Sigmoid colon (tissue), 7 donors: Measurements from ENCODE around the gene ALOX12B. TPM values are rescaled to one million over a fixed set of nuclear protein-coding genes. Genes with fewer than 3 reads are reported as not detected.

ENCODE experiments used
- DNase-seq: peaks from one replicate; pipeline ENCODE4 v3.0.0-alpha.2; 2019
- H3K27ac ChIP-seq, 4 donors: fragments of 200-600 bp; sonication (generic); one replicate each; pipeline ENCODE4 v1.5.1; 2016 to 2019; ENCODE audit warnings: mild to moderate bottlenecking in 1 of 4
- H3K27me3 ChIP-seq, 3 donors: fragments of 200-600 bp; sonication (generic); one replicate each; pipeline ENCODE4 v1.5.1; 2019; ENCODE audit warnings: mild to moderate bottlenecking in 1 of 3
- H3K36me3 ChIP-seq, 4 donors: fragments of 200-600 bp; sonication (generic); one replicate each; pipeline ENCODE4 v1.5.1; 2016 to 2019
- H3K4me1 ChIP-seq, 4 donors: fragments of 200-600 bp; sonication (generic); one replicate each; pipeline ENCODE4 v1.5.1; 2017 to 2019
- H3K4me3 ChIP-seq, 4 donors: fragments of 200-600 bp; sonication (generic); one replicate each; pipeline ENCODE4 v1.5.1; 2017 to 2019; ENCODE audit warnings: mild to moderate bottlenecking in 2 of 4, moderate library complexity in 1 of 4
- H3K9me3 ChIP-seq, 4 donors: fragments of 200-600 bp in 3 of 4; sonication (generic) in 3 of 4; one replicate each; pipeline versions ENCODE4 v1.5.1 to v1.6.1; 2013 to 2019
- CTCF ChIP-seq, 4 experiments: fragments of 450-650 bp in 3 of 4; fragments of 200-600 bp in 1 of 4; IDR thresholded peaks; one replicate each; pipeline ENCODE4 v1.5.1; 2016 to 2019; ENCODE audit warnings: antibody characterized with exemption in 4 of 4, mild to moderate bottlenecking in 3 of 4, moderate library complexity in 2 of 4
- EP300 ChIP-seq, 4 donors: sonication (generic); formaldehyde crosslinking; IDR thresholded peaks; one replicate each; pipeline ENCODE4 v1.6.1; 2017; ENCODE audit warnings: antibody characterized with exemption in 4 of 4
- POLR2A ChIP-seq, 2 donors: fragments of 450-650 bp; IDR thresholded peaks; one replicate each; pipeline ENCODE4 v1.6.1; 2016; ENCODE audit warnings: antibody characterized with exemption in 2 of 2, mild to moderate bottlenecking in 2 of 2, moderate library complexity in 2 of 2
- POLR2AphosphoS5 ChIP-seq, 4 donors: sonication (generic); formaldehyde crosslinking; IDR thresholded peaks; one replicate each; pipeline ENCODE4 v1.6.1; 2017; ENCODE audit warnings: antibody characterized with exemption in 4 of 4
- WGBS, 2 donors: extraction: QIAGEN DNeasy Blood & Tissue Kit; methylation state at CpG; one replicate each; pipeline ENCODE4 v1.1.7; 2013; 5-methylcytosine and 5-hydroxymethylcytosine counted together
- intact Hi-C: fragments of 100-400 bp; cut with DNase I; formaldehyde crosslinking; loops from one replicate; pipeline ENCODE4 v1.15.1; 2023
- polyA plus RNA-seq, 3 donors: library from polyadenylated mRNA; stranded (reverse); fragments of 200-250 nt; gene quantifications; one replicate each; pipeline ENCODE4 v1.2.3, GENCODE V29; 2013
- total RNA-seq, 4 donors: library from RNA; depleted of rRNA; stranded (reverse); fragments of >200 nt; gene quantifications; one replicate each; pipeline ENCODE4 v1.1.0, GENCODE V29; 2016
- donor health status: healthy with polysubstance abuse.
- donor health status: Bipolar disorder and iron deficiency.
- donor health status: healthy.

Gene ALOX12B
- total and polyA plus RNA-seq, 7 donors: 0.52 TPM; not detected in 6

GRCh38 chr17:8069587-8069860 is 18.0 kb downstream of the ALOX12B start:
- Histone ChIP-seq H3K27me3 (peaks cover 16 to 50% (median 39%) of the 10 kb centered on the region in 3 donors), H3K4me3 (no peak overlapping the region), H3K9me3 (no peaks in the 10 kb centered on the region), H3K27ac (peak overlapping the region in 3 of 4 donors; percentile 29 to 42 (median 32)), H3K36me3 (no peaks in the 10 kb centered on the region), H3K4me1 (peaks cover 0 to 20% (median 17%) of the 10 kb centered on the region in 4 donors)
- DNase-seq: no peak
- 11 to 55% methylated on average over 3 of the region's 3 CpGs for WGBS, 2 donors
- TF ChIP-seq CTCF (IDR thresholded peaks at IDR 0.05) (no peak), POLR2AphosphoS5 (IDR thresholded peaks at IDR 0.05) (no peak), POLR2A (IDR thresholded peaks at IDR 0.05) (no peak), EP300 (IDR thresholded peaks at IDR 0.05) (no peak)
- intact Hi-C loops: no loop called here

- peaks cover 0 to 18% (median 16%) of the 10 kb centered on the region in 4 donors for H3K4me1 ChIP-seq
- peaks cover 13 to 50% (median 39%) of the 10 kb centered on the region in 3 donors for H3K27me3 ChIP-seq
- intact Hi-C loops: no loop called here
Observed at GRCh38 chr17:8068736-8069586, 18.6 kb downstream of the ALOX12B start.

GRCh38 chr17:8067806-8068205 is 19.7 kb downstream of the ALOX12B start:
- no peak overlapping the region for H3K27ac ChIP-seq
- no peak overlapping the region for H3K4me3 ChIP-seq
- TF ChIP-seq POLR2A (IDR thresholded peaks at IDR 0.05) (no peak), EP300 (IDR thresholded peaks at IDR 0.05) (no peak), CTCF (IDR thresholded peaks at IDR 0.05) (no peak), POLR2AphosphoS5 (IDR thresholded peaks at IDR 0.05) (no peak)
- WGBS, 2 donors: 53 to 61% methylated on average over 4 of the region's 4 CpGs
- no peak for DNase-seq
- no peaks in the 10 kb centered on the region for H3K9me3 ChIP-seq
- intact Hi-C loops: no loop called here
- peaks cover 10 to 50% (median 39%) of the 10 kb centered on the region in 3 donors for H3K27me3 ChIP-seq
- H3K36me3 ChIP-seq: no peaks in the 10 kb centered on the region
- H3K4me1 ChIP-seq: peaks cover 0 to 8% (median 7%) of the 10 kb centered on the region in 4 donors

More at GRCh38 chr17:8068736-8069586, 18.6 kb downstream of the ALOX12B start:
- Histone ChIP-seq H3K9me3 (no peaks in the 10 kb centered on the region), H3K27ac (peak overlapping the region in 3 of 4 donors; percentile 29 to 42 (median 32)), H3K4me3 (no peak overlapping the region), H3K36me3 (no peaks in the 10 kb centered on the region)
- DNase-seq: peak; percentile 76
- TF ChIP-seq CTCF (IDR thresholded peaks at IDR 0.05) (no peak), POLR2A (IDR thresholded peaks at IDR 0.05) (no peak), EP300 (IDR thresholded peaks at IDR 0.05) (no peak), POLR2AphosphoS5 (IDR thresholded peaks at IDR 0.05) (no peak)
- whole genome bisulfite sequencing, 2 donors: 17 to 57% methylated on average over 9 of the region's 9 CpGs

- no peak for DNase-seq
- intact Hi-C loops: no loop called here
- H3K36me3 ChIP-seq: no peaks in the 10 kb centered on the region
- H3K4me3 ChIP-seq: no peak overlapping the region
- 77 to 81% methylated on average over 15 of the region's 15 CpGs for WGBS, 2 donors
- H3K4me1 ChIP-seq: peaks cover 0 to 11% (median 7%) of the 10 kb centered on the region in 4 donors
- no peak overlapping the region for H3K27ac ChIP-seq
- TF ChIP-seq POLR2AphosphoS5 (IDR thresholded peaks at IDR 0.05) (no peak), POLR2A (IDR thresholded peaks at IDR 0.05) (no peak)
- H3K27me3 ChIP-seq: peaks cover 10 to 50% (median 39%) of the 10 kb centered on the region in 3 donors
- H3K9me3 ChIP-seq: no peaks in the 10 kb centered on the region
Observed at GRCh38 chr17:8066841-8067775, 20.4 kb downstream of the ALOX12B start.
